Testis (tissue), 3 donors: ENCODE measurements around the gene MGAT5B. TPM values are rescaled to one million over a fixed set of nuclear protein-coding genes. Genes with fewer than 3 reads are reported as not detected.

ENCODE experiments used
- DNase-seq: peaks from one replicate; pipeline ENCODE4 v3.0.0-alpha.2; 2019
- H3K27ac ChIP-seq, 2 donors: fragments of 200-600 bp; sonication (generic); one replicate each; pipeline ENCODE4 v1.5.1; 2019
- H3K27me3 ChIP-seq: fragments of 200-600 bp; sonication (generic); one replicate; pipeline ENCODE4 v1.5.1; 2019
- H3K36me3 ChIP-seq: fragments of 200-600 bp; sonication (generic); one replicate; pipeline ENCODE4 v1.5.1; 2017; ENCODE audit warnings: low read depth; ENCODE audit errors: missing control alignments
- H3K4me1 ChIP-seq: fragments of 200-600 bp; sonication (generic); one replicate; pipeline ENCODE4 v1.5.1; 2019
- H3K4me3 ChIP-seq, 2 donors: fragments of 200-600 bp; sonication (generic); one replicate each; pipeline ENCODE4 v1.5.1; 2017 to 2019
- H3K9me3 ChIP-seq: fragments of 200-600 bp; sonication (generic); one replicate; pipeline ENCODE4 v1.5.1; 2017
- POLR2A ChIP-seq: fragments of 450-650 bp; IDR thresholded peaks from one replicate; pipeline ENCODE4 v1.6.1; 2017; ENCODE audit warnings: antibody characterized with exemption, mild to moderate bottlenecking, moderate library complexity
- WGBS, 2 donors: methylation state at CpG; one replicate each; pipeline ENCODE4 v1.1.5; 2018; 5-methylcytosine and 5-hydroxymethylcytosine counted together
- intact Hi-C: fragments of 100-400 bp; cut with DNase I; formaldehyde crosslinking; loops from one replicate; pipeline ENCODE4 v1.15.1; 2023; ENCODE audit warnings: low total_unique reads
- polyA plus RNA-seq: library from polyadenylated mRNA; stranded (reverse); fragments of 350-450 nt; fragmentation: Illumina TruSeq; extraction: RNeasy Lipid Tissue Mini Kit (QIAGEN cat#74804); gene quantifications from one replicate; pipeline ENCODE4 v1.2.3, GENCODE V29; 2014; ENCODE audit warnings: low read depth, low replicate concordance; ENCODE audit not compliant: insufficient read depth
- total RNA-seq, 2 donors: library from RNA; depleted of rRNA; stranded (reverse); fragments of >200 nt; gene quantifications; one replicate each; pipeline ENCODE4 v1.2.3, GENCODE V29; 2016
- TF ChIP-seq, protein P1 (sequence below), 3 experiments: fragments of 450-650 bp in 2 of 3; fragments of 200-600 bp in 1 of 3; sonication (generic) in 1 of 3; IDR thresholded peaks; one replicate each; pipeline ENCODE4 v1.5.1; 2016 to 2019; ENCODE audit warnings: antibody characterized with exemption in 3 of 3, mild to moderate bottlenecking in 2 of 3, moderate library complexity in 1 of 3

The MGAT5B gene
- total and polyA plus RNA-seq, 3 donors from 2014 or later = 4.6 to 10.9 (median 9.0) TPM

DNA sequence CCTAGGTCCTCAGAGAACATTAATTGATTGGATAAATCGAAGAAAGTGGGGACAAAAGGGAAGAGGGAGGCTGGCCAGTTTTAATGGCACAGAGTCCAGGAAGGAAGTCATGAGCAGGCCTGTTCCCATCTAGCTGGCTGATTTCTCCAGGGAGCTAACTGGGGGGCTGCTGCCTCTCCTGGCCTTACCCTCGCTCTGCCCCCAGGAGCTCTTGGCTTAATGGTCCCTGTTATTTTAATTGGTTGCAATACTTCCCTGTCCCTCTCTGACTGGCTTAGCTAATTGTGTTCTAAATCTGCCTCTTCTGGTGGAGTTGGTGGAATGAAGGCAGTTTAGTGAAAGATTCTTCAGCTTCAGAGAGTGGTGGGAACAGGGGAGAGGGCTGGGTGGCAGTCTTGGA lies 61.4 kb downstream of the MGAT5B start:
- Histone ChIP-seq H3K36me3 (no peaks in the 10 kb centered on the region), H3K27ac (no peak overlapping the region), H3K4me1 (peaks cover 4% of the 10 kb centered on the region), H3K4me3 (no peak overlapping the region), H3K9me3 (no peaks in the 10 kb centered on the region), H3K27me3 (no peaks in the 10 kb centered on the region)
- TF ChIP-seq, protein P1, sequence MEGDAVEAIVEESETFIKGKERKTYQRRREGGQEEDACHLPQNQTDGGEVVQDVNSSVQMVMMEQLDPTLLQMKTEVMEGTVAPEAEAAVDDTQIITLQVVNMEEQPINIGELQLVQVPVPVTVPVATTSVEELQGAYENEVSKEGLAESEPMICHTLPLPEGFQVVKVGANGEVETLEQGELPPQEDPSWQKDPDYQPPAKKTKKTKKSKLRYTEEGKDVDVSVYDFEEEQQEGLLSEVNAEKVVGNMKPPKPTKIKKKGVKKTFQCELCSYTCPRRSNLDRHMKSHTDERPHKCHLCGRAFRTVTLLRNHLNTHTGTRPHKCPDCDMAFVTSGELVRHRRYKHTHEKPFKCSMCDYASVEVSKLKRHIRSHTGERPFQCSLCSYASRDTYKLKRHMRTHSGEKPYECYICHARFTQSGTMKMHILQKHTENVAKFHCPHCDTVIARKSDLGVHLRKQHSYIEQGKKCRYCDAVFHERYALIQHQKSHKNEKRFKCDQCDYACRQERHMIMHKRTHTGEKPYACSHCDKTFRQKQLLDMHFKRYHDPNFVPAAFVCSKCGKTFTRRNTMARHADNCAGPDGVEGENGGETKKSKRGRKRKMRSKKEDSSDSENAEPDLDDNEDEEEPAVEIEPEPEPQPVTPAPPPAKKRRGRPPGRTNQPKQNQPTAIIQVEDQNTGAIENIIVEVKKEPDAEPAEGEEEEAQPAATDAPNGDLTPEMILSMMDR (IDR thresholded peaks at IDR 0.05) = no peak
- no peak for TF ChIP-seq POLR2A
- 72 to 79% methylated on average over 2 of the region's 2 CpGs for WGBS, 2 donors
- intact Hi-C loops = no loop called here
- no peak for DNase-seq

DNA sequence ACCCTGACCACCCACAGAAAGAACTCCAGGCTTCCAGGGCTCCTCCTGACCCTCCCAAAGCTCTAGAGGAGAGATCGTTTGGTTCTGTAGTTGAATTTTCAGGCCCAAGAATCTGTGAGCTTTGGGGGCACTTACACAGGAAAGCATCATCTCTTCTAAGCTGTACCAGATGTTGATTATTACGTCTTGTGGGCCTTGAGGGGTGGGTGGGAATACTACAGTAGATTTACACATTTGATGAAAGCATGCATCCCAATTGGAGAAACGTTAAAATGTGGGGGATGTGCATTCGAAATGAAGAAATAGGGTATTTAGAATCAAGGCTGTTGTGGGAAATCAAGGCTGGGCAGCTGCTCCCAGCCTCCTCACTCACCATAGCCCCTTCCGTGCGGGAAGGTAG lies 61.9 kb downstream of the MGAT5B start:
- no peaks in the 10 kb centered on the region for H3K36me3 ChIP-seq

DNA sequence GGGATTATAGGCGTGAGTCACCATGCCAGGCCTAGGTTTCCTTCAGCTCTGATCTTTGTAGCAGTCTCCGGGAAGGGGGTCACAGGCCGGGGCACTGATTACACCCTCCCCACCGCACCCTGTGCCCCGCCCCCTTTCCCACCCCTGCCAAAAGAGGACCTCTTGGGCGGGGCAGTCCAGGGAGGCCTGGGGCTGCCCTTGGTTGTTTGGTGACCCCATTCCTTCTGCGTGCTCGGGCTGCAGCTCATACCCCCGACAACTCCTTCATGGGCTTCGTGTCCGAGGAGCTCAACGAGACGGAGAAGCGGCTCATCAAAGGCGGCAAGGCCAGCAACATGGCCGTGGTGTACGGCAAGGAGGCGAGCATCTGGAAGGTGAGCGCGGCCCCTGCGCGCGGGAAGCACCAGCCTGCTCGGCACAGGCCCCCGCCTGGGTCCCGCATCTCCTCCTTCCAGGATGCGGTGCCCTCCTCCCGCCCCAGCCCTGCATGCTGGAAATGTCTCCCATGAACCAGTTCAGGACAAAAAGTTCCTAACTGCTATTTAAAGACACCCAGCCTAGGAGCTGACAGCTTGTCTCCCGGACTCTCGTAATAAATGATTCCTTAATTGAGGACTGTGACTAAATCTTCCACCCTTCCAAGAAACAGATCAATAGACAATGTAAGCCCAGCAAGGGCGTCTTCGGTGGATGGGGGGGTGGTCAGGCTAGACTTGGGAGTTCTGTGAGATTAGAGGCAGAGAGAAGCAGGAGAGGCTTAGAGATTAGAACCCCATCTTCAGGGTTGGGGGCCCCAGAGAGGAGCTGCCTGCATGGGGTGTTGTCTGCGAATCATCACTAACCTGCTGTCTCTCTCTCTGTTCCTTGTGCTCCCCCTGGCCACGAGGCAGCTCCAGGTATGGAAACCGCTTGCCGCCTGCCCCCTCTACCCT lies 64.5 kb downstream of the MGAT5B start:
- Histone ChIP-seq H3K4me1 (peaks cover 6% of the 10 kb centered on the region), H3K36me3 (no peaks in the 10 kb centered on the region), H3K27ac (no peak overlapping the region), H3K27me3 (no peaks in the 10 kb centered on the region), H3K4me3 (no peak overlapping the region), H3K9me3 (no peaks in the 10 kb centered on the region)
- DNase-seq = no peak
- intact Hi-C loops = no loop called here
- TF ChIP-seq, protein P1 (IDR thresholded peaks at IDR 0.05) = no peak
- TF ChIP-seq POLR2A = no peak
- WGBS, 2 donors = 63 to 69% methylated on average over 9 to 36 of the region's 36 CpGs

More for the DNA sequence above, 61.9 kb downstream of the MGAT5B start:
- Histone ChIP-seq H3K4me3 (no peak overlapping the region), H3K9me3 (no peaks in the 10 kb centered on the region), H3K4me1 (peaks cover 6% of the 10 kb centered on the region), H3K27me3 (no peaks in the 10 kb centered on the region), H3K27ac (no peak overlapping the region)
- TF ChIP-seq POLR2A = no peak
- TF ChIP-seq, protein P1 (IDR thresholded peaks at IDR 0.05) = no peak
- intact Hi-C loops = no loop called here
- 77 to 81% methylated on average over 6 of the region's 6 CpGs for WGBS, 2 donors
- no peak for DNase-seq

- Histone ChIP-seq H3K9me3 (no peaks in the 10 kb centered on the region), H3K27me3 (no peaks in the 10 kb centered on the region), H3K36me3 (no peaks in the 10 kb centered on the region), H3K27ac (no peak overlapping the region), H3K4me1 (peaks cover 6% of the 10 kb centered on the region), H3K4me3 (no peak overlapping the region)
- intact Hi-C loops = no loop called here
- 52 to 61% methylated on average over 12 of the region's 12 CpGs for WGBS, 2 donors
- DNase-seq = no peak
- TF ChIP-seq POLR2A = no peak
- TF ChIP-seq, protein P1 (IDR thresholded peaks at IDR 0.05) = no peak
Measured at GRCh38 chr17:76934561-76935320, 66.5 kb downstream of the MGAT5B start.
